Right lung (tissue), 10 donors: ENCODE data around the gene PPP1CC. TPM values are rescaled to one million over a fixed set of nuclear protein-coding genes. Genes with fewer than 3 reads are reported as not detected.
"Not testable (repeated sequence)": the region's sequence is repeated elsewhere in the genome, so short reads cannot be mapped to it uniquely, and the experiment has no call there.

Experiments
- DNase-seq, 2 donors: peaks; one replicate each; pipeline ENCODE4 v3.0.0-alpha.2; 2013
- long read RNA-seq, 8 donors: transcript quantifications; one replicate each; lab custom pipeline, GENCODE V29; 2026
- polyA plus RNA-seq, 5 donors: library from polyadenylated mRNA; unstranded; fragments of 120-200 nt; gene quantifications; one replicate each; pipeline versions ENCODE4 v1.2.1 to v1.2.3, GENCODE V29; 2013; ENCODE audit warnings: inconsistent platforms in 1 of 5, low replicate concordance in 1 of 5; ENCODE audit not compliant: insufficient read length in 5 of 5, insufficient read depth in 1 of 5

The PPP1CC gene
- polyA plus RNA-seq = 100 to 1,000 TPM; 157 to 214 (median 204) TPM
- long read RNA-seq, donor 1, transcript PPP1CC-211 (3 exons, 582 nt) = minor isoform, 13 of 103 reads
- long read RNA-seq, donor 1, transcript PPP1CC-208 (5 exons, 1,581 nt) = minor isoform, 5 of 103 reads
- long read RNA-seq, donor 1, transcript PPP1CC-201 (7 exons, 2,559 nt) = major isoform, 46 of 103 reads
- long read RNA-seq, donor 1, transcript PPP1CC-203 (2 exons, 1,133 nt) = minor isoform, 5 of 103 reads
- long read RNA-seq, donor 1, partial matches to known transcripts = 26 of 103 reads
- long read RNA-seq, donor 1, other reads (novel, unspliced or antisense) = 7 of 103 reads
- long read RNA-seq, donor 2, transcript PPP1CC-201 (7 exons, 2,559 nt) = major isoform, 20 of 43 reads
- long read RNA-seq, donor 2, partial matches to known transcripts = 15 of 43 reads
- long read RNA-seq, donor 2, other reads (novel, unspliced or antisense) = 0 of 43 reads
- long read RNA-seq, donor 3, transcript PPP1CC-203 (2 exons, 1,133 nt) = minor isoform, 5 of 45 reads
- long read RNA-seq, donor 3, transcript PPP1CC-201 (7 exons, 2,559 nt) = major isoform, 20 of 45 reads
- long read RNA-seq, donor 3, transcript PPP1CC-211 (3 exons, 582 nt) = minor isoform, 5 of 45 reads
- long read RNA-seq, donor 3, partial matches to known transcripts = 9 of 45 reads
- long read RNA-seq, donor 3, other reads (novel, unspliced or antisense) = 0 of 45 reads
- long read RNA-seq, donor 4, transcript PPP1CC-211 (3 exons, 582 nt) = minor isoform, 6 of 63 reads
- long read RNA-seq, donor 4, transcript PPP1CC-201 (7 exons, 2,559 nt) = major isoform, 26 of 63 reads
- long read RNA-seq, donor 4, partial matches to known transcripts = 17 of 63 reads
- long read RNA-seq, donor 4, other reads (novel, unspliced or antisense) = 5 of 63 reads
- long read RNA-seq, donor 5, transcript PPP1CC-203 (2 exons, 1,133 nt) = minor isoform, 10 of 118 reads
- long read RNA-seq, donor 5, transcript PPP1CC-211 (3 exons, 582 nt) = minor isoform, 18 of 118 reads
- long read RNA-seq, donor 5, transcript PPP1CC-208 (5 exons, 1,581 nt) = minor isoform, 7 of 118 reads
- long read RNA-seq, donor 5, transcript PPP1CC-201 (7 exons, 2,559 nt) = major isoform, 44 of 118 reads
- long read RNA-seq, donor 5, partial matches to known transcripts = 35 of 118 reads
- long read RNA-seq, donor 5, other reads (novel, unspliced or antisense) = 0 of 118 reads
- long read RNA-seq, donor 6, transcript PPP1CC-201 (7 exons, 2,559 nt) = major isoform, 45 of 84 reads
- long read RNA-seq, donor 6, partial matches to known transcripts = 26 of 84 reads
- long read RNA-seq, donor 6, other reads (novel, unspliced or antisense) = 0 of 84 reads
- long read RNA-seq, donor 7, transcript PPP1CC-211 (3 exons, 582 nt) = minor isoform, 6 of 76 reads
- long read RNA-seq, donor 7, transcript PPP1CC-201 (7 exons, 2,559 nt) = major isoform, 48 of 76 reads
- long read RNA-seq, donor 7, partial matches to known transcripts = 19 of 76 reads
- long read RNA-seq, donor 7, other reads (novel, unspliced or antisense) = 0 of 76 reads
- long read RNA-seq, donor 8, transcript PPP1CC-201 (7 exons, 2,559 nt) = major isoform, 14 of 31 reads
- long read RNA-seq, donor 8, transcript PPP1CC-211 (3 exons, 582 nt) = minor isoform, 5 of 31 reads
- long read RNA-seq, donor 8, partial matches to known transcripts = 7 of 31 reads
- long read RNA-seq, donor 8, other reads (novel, unspliced or antisense) = 0 of 31 reads

DNA sequence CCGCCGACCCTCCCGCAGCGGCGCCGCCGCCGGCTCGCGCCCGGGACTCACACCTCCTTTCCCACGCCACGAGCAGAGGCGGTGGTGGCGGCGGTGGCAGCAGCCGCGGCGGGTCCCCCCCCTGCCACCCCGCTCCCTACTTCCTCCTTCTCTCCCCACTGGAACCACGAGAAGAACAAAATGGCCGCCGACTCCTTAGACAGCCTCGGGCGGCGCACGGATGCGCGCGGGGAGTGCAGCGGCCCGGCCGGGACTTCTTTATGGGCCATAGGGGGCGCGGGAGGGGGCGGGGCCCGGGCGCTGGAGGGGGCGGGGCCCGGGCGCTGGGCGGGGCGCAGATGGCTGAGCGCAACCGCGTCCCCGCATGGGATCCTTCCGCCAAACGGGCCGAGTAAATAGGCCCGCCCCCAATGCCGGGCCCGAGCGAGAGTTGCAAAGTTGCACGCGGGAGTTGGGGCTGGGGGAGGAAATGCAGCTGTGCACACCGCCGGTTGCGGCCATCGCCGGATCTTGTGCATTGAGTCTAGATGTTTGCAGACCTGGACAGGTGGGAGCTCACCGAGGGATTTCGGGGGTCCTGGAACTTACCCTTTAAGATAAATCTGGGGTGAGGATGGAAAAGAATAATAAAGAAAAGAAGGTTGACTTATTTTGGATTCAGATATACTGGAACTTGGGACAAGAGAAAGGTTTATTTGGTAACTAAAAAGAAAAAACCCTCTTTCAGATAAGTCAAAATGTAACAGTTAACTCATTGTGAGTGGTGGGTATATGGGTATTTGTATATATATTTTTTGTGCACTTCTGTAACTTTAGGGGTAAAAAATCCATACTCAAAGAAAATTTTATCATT, at the start of gene PPP1CC:
PPP1CC (minus strand) TSS at position 174 of the 853 bp plus-strand sequence. CDS start 184 bp downstream, outside the sequence.
- peak; percentile 90 to 92 for DNase-seq

DNA sequence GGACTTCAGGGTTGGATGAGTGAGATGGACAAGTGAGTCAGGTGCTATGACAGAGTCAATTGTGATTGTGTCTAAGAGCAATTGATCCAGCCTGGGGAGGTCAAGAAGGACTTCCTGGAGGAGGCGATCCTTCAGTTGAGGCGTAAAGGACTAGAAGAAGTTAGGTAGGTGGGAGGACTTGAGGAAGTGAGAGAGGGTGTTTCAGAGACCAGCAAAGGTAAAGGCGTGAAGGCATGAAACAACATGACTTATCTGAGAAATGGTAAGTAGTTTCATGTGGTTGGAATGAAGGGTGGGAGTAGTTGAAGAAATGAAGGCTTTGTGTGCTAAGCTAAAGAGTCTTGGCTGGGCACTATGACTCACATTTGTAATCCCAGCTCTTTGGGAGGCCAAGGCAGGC, 48.9 kb upstream of the PPP1CC start:
- no peak for DNase-seq

DNA sequence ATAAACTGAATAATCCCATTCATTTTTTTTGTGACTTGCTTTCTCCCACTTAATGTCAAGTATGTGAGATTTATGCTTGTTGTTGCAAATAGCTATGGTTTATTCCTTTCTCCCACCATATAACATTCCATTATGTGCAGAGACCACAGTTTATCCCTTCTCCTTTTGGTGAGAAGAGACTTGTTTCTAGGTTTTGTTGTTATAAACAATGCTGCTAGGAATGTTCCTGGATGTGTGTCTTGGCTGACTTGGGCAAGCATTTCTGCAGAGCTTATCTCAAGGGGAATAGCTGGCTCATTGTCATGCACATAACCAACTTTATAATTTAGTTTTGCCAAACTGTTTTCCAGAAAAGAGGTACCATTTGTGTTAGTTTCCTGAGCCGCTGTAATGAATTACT, 47.6 kb upstream of the PPP1CC start:
- no peak for DNase-seq

DNA sequence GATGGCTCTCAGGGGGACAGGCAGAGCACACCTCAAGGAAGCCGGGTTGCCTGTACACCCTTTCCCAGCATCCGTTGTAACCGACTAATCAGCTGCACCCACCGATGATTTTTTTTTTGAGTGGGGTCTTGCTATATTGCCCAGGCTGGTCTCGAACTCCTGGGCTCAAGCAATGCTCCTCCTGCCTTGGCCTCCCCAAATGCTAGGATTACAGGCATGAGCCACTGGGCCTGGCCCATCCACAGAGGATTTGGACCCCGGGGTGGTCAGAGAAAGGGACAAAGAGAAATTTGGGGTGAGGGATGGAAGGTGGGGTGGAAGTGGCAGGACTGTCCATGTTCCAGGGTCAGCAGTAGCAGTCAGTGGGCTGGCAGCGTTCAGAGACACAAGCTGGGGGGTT, 43.3 kb upstream of the PPP1CC start:
- no peak for DNase-seq

DNA sequence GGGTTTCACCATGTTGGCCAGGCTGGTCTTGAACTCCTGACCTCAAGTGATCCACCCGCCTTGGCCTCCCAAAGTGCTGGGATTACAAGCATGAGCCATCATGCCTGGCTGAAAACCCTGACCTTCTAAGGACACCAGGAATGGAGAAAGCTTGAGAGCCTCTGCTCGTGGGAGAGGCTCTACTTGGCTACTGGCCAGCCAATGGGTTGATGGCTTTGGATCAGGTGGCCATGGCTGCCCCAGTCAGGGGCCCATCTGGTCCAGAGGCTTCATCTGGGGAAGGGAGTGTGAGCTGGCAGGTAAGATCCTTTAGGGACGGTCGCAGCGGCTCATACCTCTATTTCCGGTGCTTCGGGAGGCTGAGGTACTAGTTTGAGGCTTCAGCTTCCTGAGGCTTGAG, 42.5 kb upstream of the PPP1CC start:
- DNase-seq = no peak

DNA sequence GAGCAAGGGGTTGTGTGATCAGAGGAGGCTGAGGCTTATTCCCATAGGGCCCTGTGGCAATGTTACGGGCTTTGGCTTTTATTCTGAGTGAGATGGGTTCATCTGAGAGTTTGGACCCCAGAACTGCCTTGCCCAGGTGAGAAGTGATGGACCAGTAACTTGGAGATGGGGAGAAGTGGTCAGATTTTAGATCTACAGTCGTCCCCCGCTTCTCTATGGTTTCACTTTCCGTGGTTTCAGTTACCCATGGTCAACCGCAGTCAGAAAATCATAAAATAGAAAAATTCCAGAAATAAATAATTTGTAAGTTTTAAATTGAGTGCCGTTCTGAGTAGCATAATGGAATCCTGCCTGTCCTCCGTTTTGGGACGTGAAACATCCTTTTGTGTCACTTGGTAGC, 40.2 kb upstream of the PPP1CC start:
- DNase-seq = no peak

DNA sequence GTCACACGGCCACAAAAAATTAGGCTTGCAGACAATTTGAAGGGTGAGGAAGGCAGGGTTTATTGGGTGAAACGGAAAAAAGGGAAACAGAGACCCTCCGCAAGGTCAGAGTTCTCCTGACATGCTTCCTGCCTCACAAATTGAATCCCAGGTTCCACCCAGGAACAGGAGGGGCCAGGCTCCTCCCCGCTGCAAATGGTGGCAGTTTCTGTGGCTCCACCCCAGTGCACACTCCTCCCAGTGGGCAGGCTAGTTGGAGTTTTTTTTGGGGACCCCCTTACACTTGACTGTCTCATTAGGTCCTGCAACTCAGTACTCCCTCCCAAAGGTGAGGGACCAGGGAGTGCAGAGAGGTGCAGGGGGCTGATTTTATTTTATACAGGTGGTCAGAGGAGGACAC, 39.4 kb upstream of the PPP1CC start:
- DNase-seq = no peak

DNA sequence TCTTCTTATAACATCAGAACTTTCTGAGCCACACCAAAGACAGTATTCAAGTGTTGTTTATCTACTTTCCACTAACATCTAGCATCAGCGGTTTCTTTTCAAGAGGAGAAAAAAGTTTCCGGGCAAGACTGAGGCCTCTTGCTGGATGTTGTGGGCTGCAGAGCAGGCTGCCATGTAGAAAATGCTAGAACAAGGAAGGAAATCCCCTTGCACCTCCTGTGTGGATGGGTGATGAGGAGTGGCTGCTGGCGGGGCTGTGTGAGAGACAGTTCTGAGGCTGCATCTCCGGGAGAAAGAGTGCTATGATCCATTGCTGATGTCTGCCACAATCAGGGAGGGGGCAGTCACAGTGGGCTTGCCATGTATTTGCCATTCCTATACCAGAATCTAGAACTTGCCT, 37.8 kb upstream of the PPP1CC start:
- DNase-seq = no peak

DNA sequence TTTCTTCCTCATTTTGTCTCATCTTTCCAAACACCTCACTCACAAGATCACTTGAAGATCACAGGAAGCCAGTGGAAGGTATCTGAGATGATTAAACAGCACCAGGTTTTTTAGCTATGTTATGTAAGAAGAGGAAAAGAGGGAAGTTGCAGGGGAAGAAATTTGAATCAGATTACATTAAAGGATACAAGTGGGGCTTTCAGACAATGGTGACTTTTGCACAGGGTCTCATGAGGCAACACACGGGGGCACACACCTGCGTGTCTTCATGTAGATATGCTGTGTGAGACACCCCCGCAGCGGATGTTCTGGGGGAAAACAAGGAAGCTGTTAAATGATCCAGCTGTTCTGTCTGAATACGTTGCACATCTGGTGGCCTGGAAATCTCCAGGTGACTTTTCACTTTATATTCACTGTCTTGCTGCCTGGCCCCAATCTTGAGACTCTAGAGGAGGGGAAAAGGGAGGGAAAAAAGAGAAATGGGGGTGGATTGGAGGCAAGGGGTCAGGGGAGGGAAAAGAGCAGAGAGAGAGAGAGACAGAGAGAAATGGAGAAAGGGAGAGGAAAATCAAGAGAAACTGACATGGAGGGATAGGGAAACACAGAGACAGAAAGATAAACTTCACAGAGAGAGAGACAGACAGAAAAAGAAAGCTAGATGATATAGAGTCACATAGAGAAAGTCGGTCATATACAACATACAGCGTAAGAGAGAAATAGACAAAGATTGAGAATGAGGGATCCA, 36.3 kb upstream of the PPP1CC start:
- DNase-seq = no peak

DNA sequence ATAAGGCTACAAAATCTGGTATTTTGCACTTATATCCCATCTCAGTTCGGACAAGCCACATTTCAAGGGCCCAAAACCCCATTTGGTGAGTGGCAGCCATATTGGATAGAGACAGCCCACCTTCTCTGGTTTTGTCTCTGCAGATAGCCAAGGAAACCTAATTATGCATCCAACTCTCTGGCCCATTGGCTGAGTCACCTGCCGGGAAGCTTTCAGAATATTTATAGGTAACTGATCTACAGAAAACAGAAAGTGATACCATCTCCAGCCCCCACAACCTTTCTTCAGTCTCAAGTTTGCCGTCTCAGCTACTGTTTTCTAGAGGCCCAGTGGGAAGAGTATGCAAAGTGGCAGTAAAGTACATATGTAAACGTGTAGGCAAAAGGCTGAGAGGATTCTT, 33.7 kb upstream of the PPP1CC start:
- DNase-seq = no peak

DNA sequence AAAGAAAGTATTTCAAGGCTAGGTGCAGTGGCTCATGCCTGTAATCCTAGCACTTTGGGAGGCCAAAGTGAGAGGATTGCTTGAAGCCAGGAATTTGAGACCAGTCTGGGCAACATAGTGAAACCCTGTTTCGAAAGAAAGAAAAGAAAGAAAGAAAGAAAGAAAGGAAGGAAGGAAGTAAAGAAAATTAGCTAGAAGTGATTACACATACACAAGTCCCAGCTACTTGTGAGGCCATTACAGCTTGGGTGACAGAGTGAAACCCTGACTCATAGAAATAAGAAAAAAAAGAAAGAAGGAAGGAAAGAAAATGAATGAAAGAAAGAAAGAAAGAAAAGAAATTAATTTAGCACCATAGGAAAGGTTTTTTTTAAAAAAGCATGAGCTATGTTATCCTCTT, 33.3 kb upstream of the PPP1CC start:
- DNase-seq = no peak

DNA sequence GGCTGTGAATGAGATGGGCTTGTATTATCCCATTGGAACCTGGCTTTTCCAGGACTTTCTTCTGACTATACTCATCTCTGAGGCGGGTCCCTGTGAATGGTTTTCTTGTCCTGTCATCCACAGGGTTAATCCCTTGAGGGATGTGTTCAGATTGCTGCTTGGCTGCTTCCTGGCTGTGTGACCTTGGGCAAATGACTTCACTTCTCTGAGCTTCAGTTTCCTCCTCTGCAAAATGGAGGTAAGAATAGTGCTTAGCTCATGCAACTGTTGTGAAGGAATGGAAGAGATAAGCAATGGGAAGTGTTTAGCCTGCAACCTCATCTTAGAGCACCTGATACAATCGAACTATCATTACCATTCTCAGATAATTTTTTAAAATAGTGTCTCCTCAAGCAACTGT, 32.1 kb upstream of the PPP1CC start:
- no peak for DNase-seq

DNA sequence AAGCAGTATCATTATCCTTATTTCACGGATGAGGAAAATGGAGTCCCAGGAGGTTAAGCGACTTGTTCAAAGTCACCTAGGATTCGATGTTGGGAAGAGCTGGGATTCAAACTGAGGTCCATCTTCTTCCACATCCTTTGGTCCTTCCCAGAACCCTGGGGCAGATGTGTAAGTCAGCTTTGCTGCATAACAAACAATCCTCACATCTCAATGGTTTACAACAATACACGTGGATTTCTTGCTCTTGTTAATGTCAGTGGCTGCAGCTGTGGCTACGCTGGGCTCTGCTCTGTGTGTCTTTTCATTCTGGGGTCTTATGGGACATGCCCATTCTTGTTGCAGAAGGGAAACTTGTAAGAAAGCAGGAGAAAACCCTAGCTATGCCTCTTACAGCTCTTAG, 26.3 kb upstream of the PPP1CC start:
- no peak for DNase-seq

DNA sequence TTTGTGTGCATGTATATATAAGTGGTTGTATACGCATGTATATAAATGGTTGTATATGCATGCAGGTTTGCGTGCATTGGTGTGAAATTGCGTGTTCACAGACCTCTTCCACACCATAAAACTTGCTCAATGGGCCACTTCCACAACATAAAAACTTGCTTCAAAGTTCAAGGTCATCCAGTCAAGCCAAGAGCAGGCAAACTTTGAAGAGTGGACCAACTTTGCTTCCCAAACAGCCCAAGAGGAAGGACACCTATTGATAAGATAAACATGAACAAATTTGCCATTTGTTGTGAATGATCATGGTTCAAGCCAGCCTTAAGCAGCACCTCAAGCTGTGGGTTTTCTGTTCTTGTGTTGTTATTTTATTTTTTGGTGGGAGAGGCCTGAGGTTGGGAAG, 25.2 kb upstream of the PPP1CC start:
- DNase-seq = no peak

DNA sequence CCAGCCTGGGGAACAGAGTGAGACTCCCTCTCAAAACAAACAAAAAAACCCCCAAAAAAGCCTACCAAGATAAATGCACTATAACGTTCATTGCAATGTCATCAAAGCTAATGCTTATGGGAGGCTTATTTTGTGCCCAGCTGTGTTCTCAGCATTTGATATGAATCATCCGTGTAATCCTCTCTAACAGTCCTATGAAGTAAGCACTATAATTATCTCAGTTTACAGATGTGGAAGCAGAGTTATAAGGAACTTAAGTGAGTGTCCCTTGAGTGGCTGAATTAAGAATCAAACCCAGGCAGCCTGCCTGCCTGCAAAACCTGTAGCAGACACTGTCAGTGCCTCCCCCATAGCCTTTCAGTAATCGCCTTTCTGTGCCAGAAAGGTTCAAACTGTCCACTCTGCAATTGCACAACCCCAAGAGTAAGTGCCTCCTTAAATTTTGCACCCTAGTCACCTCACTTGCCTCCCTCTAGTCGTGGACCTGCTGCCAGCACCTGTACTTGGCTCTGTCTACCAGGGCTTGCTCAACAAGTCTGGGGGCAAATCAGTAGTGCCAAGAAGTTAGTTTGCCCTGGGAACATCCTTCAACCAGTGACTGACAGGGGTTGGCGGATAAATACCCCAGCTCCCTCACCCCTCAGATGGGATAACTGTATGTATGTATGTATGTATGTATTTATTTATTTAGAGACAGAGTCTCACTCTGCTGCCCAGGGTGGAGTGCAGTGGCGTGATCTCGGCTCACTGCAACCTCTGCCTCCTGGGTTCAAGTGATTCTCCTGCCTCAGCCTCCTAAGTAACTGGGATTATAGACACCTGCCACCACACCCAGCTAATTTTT, 23.8 kb upstream of the PPP1CC start:
- no peak for DNase-seq

DNA sequence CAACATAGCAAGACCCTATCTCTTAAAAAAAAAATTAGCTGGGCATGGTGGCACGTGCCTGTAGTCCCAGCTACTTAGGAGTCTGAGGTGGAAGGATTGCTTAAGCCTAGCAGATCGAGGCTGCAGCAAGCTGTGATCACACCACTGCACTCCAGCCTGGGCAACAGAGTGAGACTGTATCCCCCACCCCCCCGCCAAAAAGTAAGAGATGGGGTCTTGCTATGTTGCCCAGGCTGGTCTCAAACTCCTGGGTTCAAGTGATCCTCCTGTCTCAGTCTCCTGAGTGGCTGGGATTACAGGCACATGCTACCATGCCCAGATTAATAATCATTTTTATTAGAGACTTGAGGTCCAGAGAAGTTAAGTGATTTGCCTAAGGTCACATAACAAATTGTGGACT, 22.9 kb upstream of the PPP1CC start:
- DNase-seq = not testable (repeated sequence)

DNA sequence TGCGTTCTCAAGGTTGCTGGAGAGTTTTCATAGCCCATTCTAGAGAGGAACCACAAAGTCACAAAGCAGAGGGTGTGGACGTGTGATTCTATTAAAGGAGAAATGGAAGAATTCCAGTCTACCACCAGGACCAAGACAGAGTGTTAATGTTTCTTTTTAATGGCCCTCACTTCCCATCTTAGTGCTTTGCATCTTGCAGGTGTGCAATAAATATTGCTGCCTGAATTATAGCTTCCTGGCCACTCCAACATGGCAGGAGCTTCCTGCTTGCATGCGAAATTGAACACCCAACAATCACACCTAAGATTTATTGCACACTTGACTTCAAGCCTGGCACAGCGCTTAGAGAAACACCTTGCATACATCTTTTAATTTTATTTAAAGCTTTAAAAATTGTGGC, 22.4 kb upstream of the PPP1CC start:
- DNase-seq = no peak

DNA sequence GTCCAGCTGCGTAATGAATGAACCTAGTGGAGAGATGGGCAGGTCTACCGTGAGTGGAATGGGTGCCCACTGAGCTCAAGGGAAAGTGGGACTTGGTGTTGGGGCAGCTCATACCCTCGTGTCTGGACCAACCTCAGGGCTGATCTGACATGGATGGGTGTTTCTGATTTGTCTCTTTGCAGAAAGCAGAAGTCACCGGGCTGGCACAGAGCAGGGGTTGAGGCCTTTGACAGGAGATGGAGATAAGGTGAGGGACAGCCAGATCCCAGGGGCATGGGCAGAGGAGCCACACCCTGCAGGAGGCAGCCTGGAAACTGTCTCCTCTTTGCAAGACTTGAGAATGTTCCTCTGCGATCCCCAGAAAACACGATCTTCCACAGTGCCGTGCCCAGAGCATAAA, 20.9 kb upstream of the PPP1CC start:
- no peak for DNase-seq
